ENCODE results near the gene AMN.

- TF ChIP-seq EZH2phosphoT487 (IDR thresholded peaks at IDR 0.05; ENCODE audit: insufficient read depth, low read depth) (no peak), EZH2 (IDR thresholded peaks at IDR 0.05; ENCODE audit: insufficient read depth, poor library complexity, severe bottlenecking) (no peak)
Observed at GRCh38 chr14:102949062-102949800, 26.8 kb downstream of the AMN start.
